Right lobe of liver (tissue), 6 donors: Measurements from ENCODE around the gene ACTRT3. TPM values are rescaled to one million over a fixed set of nuclear protein-coding genes. Genes with fewer than 3 reads are reported as not detected.
A peak's percentile ranks its signal among the peaks of the same experiment; 100 is the strongest.

Experiments
- ATAC-seq, 4 donors: fragments of 200-7000 bp; cut with Tn5 transposase; one replicate each; pipeline ENCODE4 v1.9.1; 2020; ENCODE audit warnings: mild to moderate bottlenecking in 4 of 4, moderate library complexity in 4 of 4
- DNase-seq, 3 donors: peaks; one replicate each; pipeline ENCODE4 v3.0.0-alpha.2; 2020
- H3K27ac ChIP-seq, 3 donors: fragments of 200-600 bp; one replicate each; pipeline ENCODE4 v1.8.0; 2022
- H3K27me3 ChIP-seq, 2 donors: fragments of 200-600 bp; one replicate each; pipeline ENCODE4 v1.8.0; 2022
- H3K36me3 ChIP-seq, 4 donors: fragments of 200-600 bp; sonication (generic) in 1 of 4; one replicate each; pipeline versions ENCODE4 v1.5.1 to v1.8.0; 2017 to 2022; ENCODE audit warnings: control low read depth in 1 of 4
- H3K4me1 ChIP-seq, 4 donors: fragments of 200-600 bp; sonication (generic) in 1 of 4; one replicate each; pipeline versions ENCODE4 v1.5.1 to v1.8.0; 2017 to 2022; ENCODE audit warnings: control low read depth in 1 of 4
- H3K4me3 ChIP-seq, 3 donors: fragments of 200-600 bp; one replicate each; pipeline ENCODE4 v1.8.0; 2022
- H3K9me3 ChIP-seq, 4 donors: fragments of 200-600 bp; sonication (generic) in 1 of 4; one replicate each; pipeline versions ENCODE4 v1.5.1 to v1.8.0; 2017 to 2022; ENCODE audit warnings: control low read depth in 1 of 4
- POLR2A ChIP-seq: fragments of 450-650 bp; IDR thresholded peaks from one replicate; pipeline ENCODE4 v1.6.1; 2017; ENCODE audit warnings: antibody characterized with exemption, mild to moderate bottlenecking
- WGBS: methylation state at CpG from one replicate; pipeline ENCODE4 v1.1.6; 2018; ENCODE audit warnings: low coverage, low lambda C conversion rate; ENCODE audit not compliant: insufficient coverage; ENCODE audit errors: missing lambda C conversion rate; 5-methylcytosine and 5-hydroxymethylcytosine counted together
- intact Hi-C, 2 donors: fragments of 100-400 bp; cut with DNase I; formaldehyde crosslinking; loops; one replicate each; pipeline versions ENCODE4 v1.11.2 to v1.14.1; 2022
- total RNA-seq, 6 experiments: library from RNA; depleted of rRNA in 2 of 6; stranded (reverse); fragments of >200 nt in 2 of 6; fragmentation: NEBNext Ultra II Directional in 3 of 6; extraction: Animal tissue kit (Norgen Biotek cat#: 25700) in 3 of 6; gene quantifications; one replicate each; pipeline versions ENCODE4 v1.1.0 to v1.2.4, GENCODE V29; 2016 to 2023
- TF ChIP-seq, protein P1 (sequence below), 4 donors: fragments of 200-600 bp in 3 of 4; fragments of 450-650 bp in 1 of 4; IDR thresholded peaks; one replicate each; pipeline versions ENCODE4 v1.5.1 to v1.8.0; 2016 to 2022; ENCODE audit warnings: antibody characterized with exemption in 4 of 4, mild to moderate bottlenecking in 2 of 4
- donor health status: DM: no; HTN: yes; CAD: no.
- donor health status: DM: no; HTN: no; CAD: no.
- donor health status: DM: no; HTN: no; CAD: no.
- donor health status: DM: no; HTN: yes; CAD: no.
- donor health status: DM: no; HTN: yes; CAD: no.

Gene ACTRT3
- total RNA-seq, 6 experiments from 2014 or later: 1.1 to 2.3 (median 1.6) TPM

DNA sequence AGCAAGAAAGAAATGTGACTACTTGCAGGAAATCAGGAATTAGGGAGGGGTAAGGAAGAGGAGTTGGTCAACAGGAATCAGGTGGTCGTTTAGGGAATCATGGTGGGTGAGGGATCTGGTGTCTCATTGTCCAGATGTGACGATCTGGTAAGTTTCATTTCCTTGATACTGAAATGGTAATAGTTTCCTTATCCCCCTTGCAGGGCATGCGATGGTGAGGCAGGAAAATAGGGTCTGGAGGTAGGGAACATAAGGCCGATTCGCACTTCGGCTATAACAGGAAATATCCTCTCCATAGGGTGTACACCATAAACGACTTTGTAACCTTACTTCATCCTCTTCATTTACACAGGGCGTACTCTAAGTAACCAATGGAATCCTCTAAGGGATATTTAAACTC, 43.9 kb upstream of the ACTRT3 start:
- 39% methylated on average over 8 of the region's 8 CpGs for whole genome bisulfite sequencing
- intact Hi-C loops: no loop called here
- Histone ChIP-seq H3K4me1 (peaks cover 0 to 8% (median 0%) of the 10 kb centered on the region in 4 donors), H3K27me3 (no peaks in the 10 kb centered on the region), H3K4me3 (peak overlapping the region; percentile 20 to 56 (median 44)), H3K36me3 (no peaks in the 10 kb centered on the region), H3K9me3 (no peaks in the 10 kb centered on the region), H3K27ac (no peak overlapping the region)
- ATAC-seq (no peak), DNase-seq (no peak)
- TF ChIP-seq POLR2A: no peak
- TF ChIP-seq, protein P1, sequence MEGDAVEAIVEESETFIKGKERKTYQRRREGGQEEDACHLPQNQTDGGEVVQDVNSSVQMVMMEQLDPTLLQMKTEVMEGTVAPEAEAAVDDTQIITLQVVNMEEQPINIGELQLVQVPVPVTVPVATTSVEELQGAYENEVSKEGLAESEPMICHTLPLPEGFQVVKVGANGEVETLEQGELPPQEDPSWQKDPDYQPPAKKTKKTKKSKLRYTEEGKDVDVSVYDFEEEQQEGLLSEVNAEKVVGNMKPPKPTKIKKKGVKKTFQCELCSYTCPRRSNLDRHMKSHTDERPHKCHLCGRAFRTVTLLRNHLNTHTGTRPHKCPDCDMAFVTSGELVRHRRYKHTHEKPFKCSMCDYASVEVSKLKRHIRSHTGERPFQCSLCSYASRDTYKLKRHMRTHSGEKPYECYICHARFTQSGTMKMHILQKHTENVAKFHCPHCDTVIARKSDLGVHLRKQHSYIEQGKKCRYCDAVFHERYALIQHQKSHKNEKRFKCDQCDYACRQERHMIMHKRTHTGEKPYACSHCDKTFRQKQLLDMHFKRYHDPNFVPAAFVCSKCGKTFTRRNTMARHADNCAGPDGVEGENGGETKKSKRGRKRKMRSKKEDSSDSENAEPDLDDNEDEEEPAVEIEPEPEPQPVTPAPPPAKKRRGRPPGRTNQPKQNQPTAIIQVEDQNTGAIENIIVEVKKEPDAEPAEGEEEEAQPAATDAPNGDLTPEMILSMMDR (IDR thresholded peaks at IDR 0.05): no peak

DNA sequence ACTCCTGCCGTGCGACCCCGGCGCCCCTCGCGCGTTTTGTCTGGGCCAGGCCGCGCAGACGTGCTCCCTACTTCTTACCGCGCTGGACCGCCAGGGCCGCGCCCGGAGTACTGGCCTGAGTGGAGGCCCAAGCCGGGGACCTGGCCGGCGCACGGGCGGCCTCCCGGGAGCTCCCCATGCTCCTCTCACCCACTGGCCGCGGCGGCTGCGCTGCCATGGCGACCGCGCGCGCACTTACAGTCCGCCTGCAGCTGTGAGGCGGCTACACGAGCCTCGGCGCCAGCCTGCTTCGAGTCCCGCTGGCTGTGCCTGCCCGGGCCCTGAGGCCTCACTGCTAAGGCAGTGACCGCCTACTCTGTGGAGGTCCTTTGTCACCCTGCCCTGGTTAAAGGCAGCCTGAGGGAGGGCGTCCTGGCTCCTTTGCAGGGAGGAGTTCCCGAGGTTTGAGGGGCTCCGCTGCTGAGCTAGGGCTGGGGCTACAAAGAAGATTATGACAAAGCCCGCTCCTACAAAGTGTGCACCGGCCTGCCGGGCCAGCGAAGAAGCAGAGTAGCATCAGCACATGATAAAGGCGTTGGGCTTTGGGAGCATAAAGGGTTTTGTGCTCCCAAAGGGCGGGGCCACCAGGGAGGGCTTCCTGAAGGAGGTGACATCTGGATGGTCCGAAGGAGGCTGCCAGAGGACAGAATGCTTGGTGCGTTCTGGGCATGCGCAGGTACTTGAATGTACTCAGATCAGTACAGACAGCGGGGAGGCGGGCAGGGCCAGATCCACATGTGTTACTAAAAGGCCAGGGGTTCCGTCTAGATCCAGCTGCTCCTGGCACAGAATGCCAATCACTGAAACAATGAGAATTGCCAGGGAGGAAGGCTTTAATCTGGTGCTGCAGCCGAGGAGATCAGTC, 43.2 kb upstream of the ACTRT3 start, which contains the start of the genes LRRC34 and LRRIQ4:
LRRC34 (minus strand) TSS at position 573 of the 904 bp plus-strand sequence; CDS start at position 217, 356 bp downstream.
LRRIQ4 (plus strand) TSS at position 539 of the 904 bp plus-strand sequence. CDS start 9,052 bp downstream, outside the sequence.
- Histone ChIP-seq H3K27me3 (no peaks in the 10 kb centered on the region), H3K4me1 (peaks cover 0 to 8% (median 0%) of the 10 kb centered on the region in 4 donors), H3K36me3 (no peaks in the 10 kb centered on the region), H3K4me3 (peak within 1 kb of the TSS; percentile 32 to 56 (median 44)), H3K27ac (peak within 1 kb of the TSS in 2 of 3 donors; percentile 20 to 55), H3K9me3 (no peaks in the 10 kb centered on the region)
- intact Hi-C loops: no loop called here
- DNase-seq (peak; percentile 70 to 77 (median 75)), ATAC-seq (peak; percentile 83 to 89 (median 88))
- TF ChIP-seq, protein P1 (IDR thresholded peaks at IDR 0.05): no peak
- TF ChIP-seq POLR2A: no peak
- 13% methylated on average over 11 of the region's 56 CpGs for WGBS

DNA sequence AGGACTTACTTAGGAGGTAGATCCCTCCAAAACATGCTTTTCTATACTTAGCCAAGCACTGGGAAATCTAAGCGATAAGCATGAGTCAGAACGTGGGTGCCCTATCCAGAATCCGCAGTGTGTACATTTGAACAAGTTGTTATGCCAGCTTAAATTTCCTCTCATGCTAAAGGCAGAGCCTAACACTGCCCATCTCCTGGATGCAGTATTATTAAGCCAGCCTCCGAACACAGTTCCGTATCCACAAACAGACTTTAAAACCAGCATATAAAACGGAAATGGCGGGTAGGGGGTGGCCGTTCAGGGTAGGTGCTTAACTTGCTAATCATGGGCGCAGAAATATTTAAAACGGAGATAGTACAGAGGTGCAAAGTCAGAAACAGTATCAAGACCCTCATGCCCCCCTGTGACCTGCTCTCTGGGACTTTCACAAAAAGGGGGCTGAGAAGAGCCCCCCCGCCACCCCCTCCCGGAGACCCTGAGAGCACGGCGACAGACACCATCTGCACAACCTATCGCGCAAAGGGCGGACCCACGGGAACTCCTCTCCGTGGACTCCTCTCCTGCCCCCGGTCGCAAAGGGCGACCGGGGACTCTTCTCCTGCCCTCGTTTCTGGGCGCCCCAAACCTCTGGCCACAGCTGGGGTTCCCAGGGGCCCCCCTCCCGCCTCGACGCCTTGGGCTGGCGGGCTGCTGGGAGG, 42.4 kb upstream of the ACTRT3 start:
- H3K4me3 ChIP-seq: peak overlapping the region; percentile 32 to 56 (median 44)
- DNase-seq (no peak), ATAC-seq (peak; percentile 23 to 45 (median 32))
- H3K27ac ChIP-seq: peak overlapping the region in 2 of 3 donors; percentile 20 to 55
- H3K9me3 ChIP-seq: no peaks in the 10 kb centered on the region
- H3K4me1 ChIP-seq: peaks cover 0 to 8% (median 0%) of the 10 kb centered on the region in 4 donors
- TF ChIP-seq, protein P1 (IDR thresholded peaks at IDR 0.05): no peak
- no peak for TF ChIP-seq POLR2A
- intact Hi-C loops: no loop called here
- 31% methylated on average over 13 of the region's 29 CpGs for WGBS
- no peaks in the 10 kb centered on the region for H3K27me3 ChIP-seq
- H3K36me3 ChIP-seq: no peaks in the 10 kb centered on the region

DNA sequence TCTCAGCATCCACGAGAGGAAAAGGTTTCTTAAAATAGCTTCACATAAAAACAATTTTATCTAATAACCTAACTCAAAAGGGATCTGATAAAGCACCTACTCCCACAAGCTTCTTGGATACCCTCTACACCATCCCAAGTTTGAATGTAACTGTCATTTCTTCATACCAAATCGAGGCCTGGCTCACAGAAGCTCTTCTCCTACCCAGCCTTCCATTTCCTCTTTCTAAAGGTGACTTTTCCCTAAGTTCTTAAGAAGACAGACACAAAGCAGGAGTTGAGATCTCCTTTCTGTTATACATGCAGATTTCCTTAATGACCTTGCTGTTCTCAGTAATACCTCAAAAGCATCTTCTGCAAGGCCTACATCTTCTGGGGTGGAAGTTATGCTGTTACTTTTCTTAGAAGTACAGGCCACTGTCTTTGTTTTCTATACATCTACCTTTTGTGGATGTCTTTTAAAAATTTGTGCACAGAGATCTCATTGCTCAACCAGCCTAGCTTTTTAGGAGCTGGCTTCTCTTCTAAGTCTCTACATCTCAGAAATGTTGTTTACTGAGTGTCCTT, 40.0 kb upstream of the ACTRT3 start:
- no peak for DNase-seq
- peaks cover 0 to 8% (median 0%) of the 10 kb centered on the region in 4 donors for H3K4me1 ChIP-seq
- no peaks in the 10 kb centered on the region for H3K9me3 ChIP-seq
- ATAC-seq: no peak
- TF ChIP-seq, protein P1 (IDR thresholded peaks at IDR 0.05): no peak
- no peak for TF ChIP-seq POLR2A
- H3K4me3 ChIP-seq: no peak overlapping the region
- WGBS: 29% methylated on average over 2 of the region's 2 CpGs
- intact Hi-C loops: no loop called here
- H3K27ac ChIP-seq: no peak overlapping the region
- H3K27me3 ChIP-seq: no peaks in the 10 kb centered on the region
- H3K36me3 ChIP-seq: no peaks in the 10 kb centered on the region
